DND-41 (cell line): ENCODE results near the gene RABL2A.
"Not testable (repeated sequence)": the region's sequence is repeated elsewhere in the genome, so short reads cannot be mapped to it uniquely, and the experiment has no call there.

Experiments
- EZH2 ChIP-seq: IDR thresholded peaks from 3 replicates; pipeline ENCODE4 v1.6.1; 2012; ENCODE audit warnings: borderline replicate concordance, low read depth, mild to moderate bottlenecking, moderate library complexity, low read length, inconsistent platforms; ENCODE audit not compliant: severe bottlenecking
- TF ChIP-seq, protein P1 (sequence below): IDR thresholded peaks from 2 replicates; pipeline ENCODE4 v1.5.1; 2012; ENCODE audit warnings: borderline replicate concordance, low read length, moderate library complexity, mild to moderate bottlenecking; ENCODE audit not compliant: poor library complexity, severe bottlenecking; ENCODE audit errors: extremely low read depth

DNA sequence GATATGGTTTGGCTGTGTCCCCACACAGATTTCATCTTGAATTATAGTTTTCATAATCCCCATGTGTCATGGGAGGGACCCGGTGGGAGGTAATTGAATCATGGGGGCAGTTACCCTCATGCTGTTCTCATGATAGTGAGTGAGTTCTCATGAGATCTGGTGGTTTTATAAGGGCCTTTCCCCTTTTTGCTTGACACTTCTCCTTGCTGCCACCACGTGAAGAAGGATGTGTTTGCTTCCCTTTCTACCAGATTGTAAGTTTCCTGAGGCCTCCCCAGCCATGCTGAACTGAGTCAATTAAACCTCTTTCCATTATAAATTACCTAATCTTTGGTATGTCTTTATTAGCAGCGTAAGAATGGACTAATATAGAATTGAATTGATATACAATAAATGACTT lies 63.8 kb downstream of the RABL2A start:
- TF ChIP-seq, protein P1, sequence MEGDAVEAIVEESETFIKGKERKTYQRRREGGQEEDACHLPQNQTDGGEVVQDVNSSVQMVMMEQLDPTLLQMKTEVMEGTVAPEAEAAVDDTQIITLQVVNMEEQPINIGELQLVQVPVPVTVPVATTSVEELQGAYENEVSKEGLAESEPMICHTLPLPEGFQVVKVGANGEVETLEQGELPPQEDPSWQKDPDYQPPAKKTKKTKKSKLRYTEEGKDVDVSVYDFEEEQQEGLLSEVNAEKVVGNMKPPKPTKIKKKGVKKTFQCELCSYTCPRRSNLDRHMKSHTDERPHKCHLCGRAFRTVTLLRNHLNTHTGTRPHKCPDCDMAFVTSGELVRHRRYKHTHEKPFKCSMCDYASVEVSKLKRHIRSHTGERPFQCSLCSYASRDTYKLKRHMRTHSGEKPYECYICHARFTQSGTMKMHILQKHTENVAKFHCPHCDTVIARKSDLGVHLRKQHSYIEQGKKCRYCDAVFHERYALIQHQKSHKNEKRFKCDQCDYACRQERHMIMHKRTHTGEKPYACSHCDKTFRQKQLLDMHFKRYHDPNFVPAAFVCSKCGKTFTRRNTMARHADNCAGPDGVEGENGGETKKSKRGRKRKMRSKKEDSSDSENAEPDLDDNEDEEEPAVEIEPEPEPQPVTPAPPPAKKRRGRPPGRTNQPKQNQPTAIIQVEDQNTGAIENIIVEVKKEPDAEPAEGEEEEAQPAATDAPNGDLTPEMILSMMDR: not testable (repeated sequence)
- not testable (repeated sequence) for TF ChIP-seq EZH2
